ENCODE results near the gene GMIP.
"Not testable (repeated sequence)": the region's sequence is repeated elsewhere in the genome, so short reads cannot be mapped to it uniquely, and the experiment has no call there.

GMIP gene, protein sequence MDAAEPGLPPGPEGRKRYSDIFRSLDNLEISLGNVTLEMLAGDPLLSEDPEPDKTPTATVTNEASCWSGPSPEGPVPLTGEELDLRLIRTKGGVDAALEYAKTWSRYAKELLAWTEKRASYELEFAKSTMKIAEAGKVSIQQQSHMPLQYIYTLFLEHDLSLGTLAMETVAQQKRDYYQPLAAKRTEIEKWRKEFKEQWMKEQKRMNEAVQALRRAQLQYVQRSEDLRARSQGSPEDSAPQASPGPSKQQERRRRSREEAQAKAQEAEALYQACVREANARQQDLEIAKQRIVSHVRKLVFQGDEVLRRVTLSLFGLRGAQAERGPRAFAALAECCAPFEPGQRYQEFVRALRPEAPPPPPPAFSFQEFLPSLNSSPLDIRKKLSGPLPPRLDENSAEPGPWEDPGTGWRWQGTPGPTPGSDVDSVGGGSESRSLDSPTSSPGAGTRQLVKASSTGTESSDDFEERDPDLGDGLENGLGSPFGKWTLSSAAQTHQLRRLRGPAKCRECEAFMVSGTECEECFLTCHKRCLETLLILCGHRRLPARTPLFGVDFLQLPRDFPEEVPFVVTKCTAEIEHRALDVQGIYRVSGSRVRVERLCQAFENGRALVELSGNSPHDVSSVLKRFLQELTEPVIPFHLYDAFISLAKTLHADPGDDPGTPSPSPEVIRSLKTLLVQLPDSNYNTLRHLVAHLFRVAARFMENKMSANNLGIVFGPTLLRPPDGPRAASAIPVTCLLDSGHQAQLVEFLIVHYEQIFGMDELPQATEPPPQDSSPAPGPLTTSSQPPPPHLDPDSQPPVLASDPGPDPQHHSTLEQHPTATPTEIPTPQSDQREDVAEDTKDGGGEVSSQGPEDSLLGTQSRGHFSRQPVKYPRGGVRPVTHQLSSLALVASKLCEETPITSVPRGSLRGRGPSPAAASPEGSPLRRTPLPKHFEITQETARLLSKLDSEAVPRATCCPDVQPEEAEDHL

DNA sequence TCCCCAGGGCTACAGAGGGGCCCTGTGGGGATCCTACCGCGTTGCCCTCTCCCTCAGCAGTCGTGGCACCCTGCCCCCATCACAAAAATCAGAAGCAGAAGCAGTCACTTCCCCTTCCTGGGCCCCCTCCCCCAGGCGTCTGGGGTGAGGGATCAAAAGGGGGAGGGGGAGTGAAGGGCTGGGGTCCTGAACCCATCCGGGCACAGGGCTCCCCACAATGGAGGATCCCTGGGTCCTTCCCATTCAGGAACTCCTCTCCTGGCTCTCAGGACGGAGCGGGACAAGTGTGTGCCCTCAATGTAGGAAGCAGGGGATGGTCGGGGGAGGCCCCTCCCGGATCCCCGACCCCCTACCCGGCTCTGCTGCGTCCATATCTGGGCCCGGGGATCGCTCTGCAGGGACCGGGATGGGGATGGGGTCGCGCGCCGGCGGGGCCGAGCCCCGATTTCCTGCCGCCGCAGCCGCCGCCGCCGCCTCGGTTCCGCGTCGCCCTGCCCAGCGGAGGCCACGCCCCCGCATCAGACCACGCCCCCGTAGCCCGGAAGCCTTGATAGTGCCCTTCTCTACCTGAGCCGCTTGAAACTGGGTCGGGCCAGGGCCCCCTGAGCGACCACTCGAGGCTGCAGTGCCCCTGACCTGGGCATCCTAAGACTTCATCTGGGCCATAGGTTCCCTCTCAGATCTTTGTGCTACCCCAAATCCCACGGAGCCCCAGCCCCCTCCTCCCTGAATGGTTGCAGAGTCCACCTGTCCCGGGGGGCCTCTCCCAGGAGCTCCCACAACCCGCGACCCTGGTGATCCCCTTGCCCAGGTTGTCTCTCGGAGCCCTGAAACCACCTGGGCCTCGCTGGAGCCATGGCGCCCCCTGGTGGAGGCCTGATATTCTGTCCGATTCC, at the start of gene GMIP:
Gene GMIP (minus strand): TSS at position 500 of the 896 bp plus-strand sequence. CDS start 128 bp downstream, at position 372.
- DNase-seq, result peak; percentile 7

DNA sequence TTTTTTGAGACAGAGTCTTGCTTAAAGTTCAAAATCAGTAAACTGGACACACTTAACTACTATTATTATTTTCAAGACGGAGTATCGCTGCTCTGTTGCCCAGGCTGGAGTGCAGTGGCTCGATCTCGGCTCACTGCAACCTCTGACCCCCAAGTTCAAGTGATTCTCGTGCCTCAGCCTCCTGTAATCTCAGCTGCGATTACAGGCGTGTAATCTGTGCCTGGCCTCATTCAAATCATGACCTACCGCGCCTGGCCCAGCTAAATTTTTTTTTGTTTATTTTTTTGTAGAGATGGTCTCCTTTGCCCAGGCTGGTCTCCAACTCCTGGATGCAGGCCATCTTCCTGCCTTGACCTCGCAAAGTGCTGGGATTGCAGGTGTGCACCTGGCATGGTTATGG, 48.2 kb upstream of the GMIP start:
- no peak for DNase-seq

DNA sequence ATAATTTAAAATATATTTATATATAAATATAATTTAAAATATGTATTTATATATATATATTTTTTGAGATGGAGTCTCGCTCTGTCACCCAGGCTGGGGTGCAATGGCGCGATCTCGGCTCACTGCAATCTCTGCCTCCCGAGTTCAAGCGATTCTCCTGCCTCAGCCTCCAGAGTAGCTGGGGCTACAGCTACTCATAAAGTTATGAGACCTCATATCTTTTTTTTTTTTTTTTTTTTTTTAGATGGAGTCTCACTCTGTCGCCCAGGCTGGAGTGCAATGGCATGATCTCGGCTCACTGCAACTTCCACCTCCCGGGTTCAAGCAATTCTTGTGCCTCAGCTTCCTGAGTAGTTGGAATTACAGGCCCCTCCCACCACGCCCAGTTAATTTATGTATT, 45.6 kb upstream of the GMIP start:
- not testable (repeated sequence) for DNase-seq

DNA sequence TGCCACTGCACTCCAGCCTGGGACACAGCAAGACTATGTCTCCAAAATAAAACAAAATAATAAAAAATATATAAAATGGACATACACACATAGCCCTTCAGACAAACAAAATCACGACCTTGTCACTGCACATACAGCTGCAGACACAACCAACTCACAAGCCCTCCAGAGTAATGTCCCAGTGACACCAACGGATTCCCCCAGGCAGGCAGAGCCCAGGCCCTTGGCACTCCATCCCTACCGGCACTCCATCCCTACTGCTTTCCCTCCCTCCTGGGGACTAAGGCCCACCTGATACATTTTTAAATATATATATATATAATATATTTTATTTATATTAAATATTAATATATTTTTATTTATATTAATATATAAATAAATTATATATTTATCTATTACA, 43.6 kb upstream of the GMIP start:
- no peak for DNase-seq

DNA sequence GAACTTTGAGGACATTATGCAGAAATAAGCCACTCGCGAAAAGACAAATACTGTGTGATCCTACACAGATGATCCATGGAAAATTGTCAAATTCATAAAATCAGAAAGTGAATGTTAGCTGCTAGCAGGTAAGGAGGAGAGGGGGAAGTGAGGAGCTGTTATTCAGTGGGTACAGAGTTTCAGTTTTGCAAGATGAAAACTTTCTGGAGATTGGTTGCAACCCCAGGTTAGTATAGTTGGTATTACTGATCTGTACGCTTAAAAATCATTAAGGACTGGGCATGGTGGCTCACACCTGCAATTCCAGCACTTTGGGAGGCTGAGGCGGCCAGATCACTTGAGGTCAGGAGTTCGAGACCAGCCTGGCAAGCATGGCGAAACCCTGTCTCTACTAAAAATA, 43.1 kb upstream of the GMIP start:
- DNase-seq, result no peak

DNA sequence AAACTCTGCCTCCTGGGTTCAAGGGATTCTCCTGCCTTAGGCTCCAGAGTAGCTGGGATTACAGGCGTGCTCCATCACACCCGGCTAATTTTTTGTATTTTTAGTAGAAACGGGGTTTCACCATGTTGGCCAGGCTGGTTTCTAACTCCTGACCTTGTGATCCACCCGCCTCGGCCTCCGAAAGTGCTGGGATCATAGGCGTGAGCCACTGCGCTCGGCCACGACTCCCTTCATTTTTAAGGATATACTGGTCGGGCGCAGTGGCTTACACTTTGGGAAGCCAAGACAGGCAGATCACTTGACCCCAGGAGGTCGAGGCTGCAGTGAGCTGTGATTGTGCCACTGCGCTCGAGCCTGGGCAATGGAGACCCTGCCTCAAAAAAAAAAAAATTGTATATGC, 42.7 kb upstream of the GMIP start:
- not testable (repeated sequence) for DNase-seq

DNA sequence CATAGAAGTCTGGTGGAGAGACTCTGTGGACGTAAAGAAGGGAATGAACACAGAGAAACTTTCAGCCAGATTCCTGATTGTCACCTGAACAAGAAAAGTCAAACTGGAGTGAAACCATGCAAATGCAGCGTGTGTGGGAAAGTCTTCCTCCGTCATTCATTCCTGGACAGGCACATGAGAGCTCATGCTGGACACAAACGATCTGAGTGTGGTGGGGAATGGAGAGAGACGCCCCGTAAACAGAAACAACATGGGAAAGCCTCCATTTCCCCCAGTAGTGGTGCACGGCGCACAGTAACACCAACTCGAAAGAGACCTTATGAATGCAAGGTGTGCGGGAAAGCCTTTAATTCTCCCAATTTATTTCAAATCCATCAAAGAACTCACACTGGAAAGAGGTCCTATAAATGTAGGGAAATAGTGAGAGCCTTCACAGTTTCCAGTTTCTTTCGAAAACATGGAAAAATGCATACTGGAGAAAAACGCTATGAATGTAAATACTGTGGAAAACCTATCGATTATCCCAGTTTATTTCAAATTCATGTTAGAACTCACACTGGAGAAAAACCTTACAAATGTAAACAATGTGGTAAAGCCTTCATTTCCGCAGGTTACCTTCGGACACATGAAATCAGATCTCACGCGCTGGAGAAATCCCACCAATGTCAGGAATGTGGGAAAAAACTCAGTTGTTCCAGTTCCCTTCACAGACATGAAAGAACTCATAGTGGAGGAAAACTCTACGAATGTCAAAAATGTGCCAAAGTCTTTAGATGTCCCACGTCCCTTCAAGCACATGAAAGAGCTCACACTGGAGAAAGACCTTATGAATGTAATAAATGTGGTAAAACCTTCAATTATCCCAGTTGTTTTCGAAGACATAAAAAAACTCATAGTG, 36.0 kb upstream of the GMIP start:
- DNase-seq, result no peak

DNA sequence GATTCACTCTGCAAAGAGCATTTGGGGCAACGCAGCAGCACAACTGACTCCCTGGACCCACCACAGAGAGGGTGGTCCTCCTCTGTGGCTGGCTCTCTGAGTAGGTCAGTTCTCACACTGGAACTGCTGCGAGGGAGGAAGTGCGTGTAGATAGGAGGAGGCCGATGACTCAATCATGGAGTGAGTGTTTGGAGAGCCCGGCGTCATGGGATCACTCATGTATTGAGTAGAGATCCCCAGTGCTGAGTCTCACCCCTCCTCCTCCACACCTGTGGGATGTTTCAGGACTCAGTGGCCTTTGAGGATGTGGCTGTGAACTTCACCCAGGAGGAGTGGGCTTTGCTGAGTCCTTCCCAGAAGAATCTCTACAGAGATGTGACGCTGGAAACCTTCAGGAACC, 34.1 kb upstream of the GMIP start:
- DNase-seq, result no peak

DNA sequence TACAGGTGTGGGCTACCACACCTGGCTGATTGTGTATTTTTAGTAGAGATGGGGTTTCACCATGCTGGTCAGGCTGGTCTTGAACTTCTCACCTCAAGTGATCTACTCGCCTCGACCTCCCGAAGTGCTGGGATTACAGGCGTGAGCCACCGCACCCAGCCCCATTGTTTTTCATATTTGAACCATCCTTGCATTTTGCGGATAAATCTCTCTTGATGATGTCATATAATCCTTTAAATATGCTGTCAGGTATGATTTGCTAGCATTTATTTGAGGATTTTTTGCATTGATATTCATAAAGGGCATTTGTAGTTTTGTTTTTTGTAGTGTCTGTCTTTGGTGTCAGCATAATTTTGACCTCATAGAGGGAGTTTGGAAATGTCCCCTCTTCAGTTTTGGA, 30.9 kb upstream of the GMIP start:
- DNase-seq, result no peak

DNA sequence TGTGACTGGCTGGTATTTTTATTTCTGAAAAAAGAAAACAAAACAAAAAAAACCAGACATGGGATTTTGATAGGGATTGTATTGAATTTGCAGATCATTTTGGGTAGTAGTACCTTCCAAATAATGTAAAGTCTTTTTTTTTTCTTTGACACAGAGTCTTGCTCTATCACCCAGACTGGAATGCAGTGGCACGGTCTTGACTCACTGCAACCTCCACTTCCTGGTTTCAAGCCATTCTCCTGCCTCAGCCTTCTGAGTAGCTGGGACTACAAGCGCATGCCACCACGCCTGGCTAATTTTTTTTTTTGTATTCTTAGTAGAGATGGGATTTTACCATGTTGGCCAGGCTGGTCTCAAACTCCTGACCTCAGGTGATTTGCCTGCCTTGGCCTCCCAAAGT, 29.4 kb upstream of the GMIP start:
- no peak for DNase-seq

DNA sequence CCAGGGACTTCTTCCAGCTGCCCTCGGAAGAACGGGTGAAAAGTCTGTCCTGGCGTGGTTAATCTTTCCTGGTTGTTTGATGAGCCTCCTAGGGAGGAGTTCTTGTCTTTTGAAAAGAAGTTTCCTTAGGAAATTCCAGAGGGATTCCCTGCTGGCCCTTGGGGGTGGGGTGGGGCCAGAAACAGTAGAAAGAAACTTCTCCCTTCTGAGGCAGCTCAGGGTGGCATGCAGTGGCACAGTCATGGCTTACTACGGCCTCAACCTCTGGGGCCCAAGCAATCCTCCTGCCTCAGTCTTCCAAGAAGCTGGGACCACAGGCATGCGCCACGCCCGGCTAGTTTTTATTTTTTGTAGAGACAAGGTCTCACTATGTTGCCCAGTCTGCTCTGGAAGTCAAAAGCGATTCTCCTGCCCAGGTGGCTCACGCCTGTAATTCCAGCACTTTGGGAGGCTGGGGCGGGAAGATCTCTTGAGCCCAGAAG, 26.7 kb upstream of the GMIP start:
- no peak for DNase-seq

DNA sequence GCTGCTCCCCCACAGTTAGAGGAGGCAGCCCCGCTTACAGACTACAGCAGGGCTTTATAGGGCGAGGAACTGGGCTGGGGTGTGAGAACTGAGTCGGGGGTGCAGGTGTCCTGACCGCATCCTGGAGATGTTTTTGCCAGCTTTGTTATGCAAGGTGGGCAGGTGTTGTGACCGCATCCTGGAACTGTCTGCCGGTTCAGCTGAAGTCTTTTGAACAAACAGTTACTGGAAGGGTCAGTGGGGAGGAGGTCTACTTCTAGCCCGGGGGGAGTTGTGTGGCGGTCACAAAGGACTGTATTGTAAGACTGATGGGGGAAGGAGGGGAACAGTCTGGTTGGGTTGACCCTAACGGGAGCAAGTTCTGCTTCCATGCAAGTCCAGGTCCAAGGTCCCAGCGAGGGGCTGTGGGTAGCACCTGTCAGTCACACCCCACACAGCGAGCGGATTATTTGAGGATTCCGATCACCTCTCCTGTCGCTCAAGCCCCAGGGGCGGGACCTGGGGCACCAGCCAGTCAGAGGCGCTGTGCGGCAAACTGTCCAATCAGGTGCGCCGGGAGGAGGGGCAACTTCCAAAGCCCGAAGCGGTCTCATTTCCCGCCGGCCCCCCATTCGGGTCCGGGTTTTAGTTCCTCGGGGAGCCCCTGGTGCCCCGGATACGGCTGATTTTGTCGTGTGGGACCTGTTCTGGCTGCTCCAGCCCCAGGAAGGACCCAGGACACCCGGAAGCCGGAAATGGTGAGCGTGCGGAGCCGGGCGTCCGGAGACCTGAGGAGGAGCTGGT, 25.0 kb upstream of the GMIP start, which contains the start of gene ZNF101:
Gene ZNF101 (plus strand): TSS at position 610 of the 783 bp plus-strand sequence. CDS start 125 bp downstream, at position 735.
- DNase-seq, result peak; percentile 46

DNA sequence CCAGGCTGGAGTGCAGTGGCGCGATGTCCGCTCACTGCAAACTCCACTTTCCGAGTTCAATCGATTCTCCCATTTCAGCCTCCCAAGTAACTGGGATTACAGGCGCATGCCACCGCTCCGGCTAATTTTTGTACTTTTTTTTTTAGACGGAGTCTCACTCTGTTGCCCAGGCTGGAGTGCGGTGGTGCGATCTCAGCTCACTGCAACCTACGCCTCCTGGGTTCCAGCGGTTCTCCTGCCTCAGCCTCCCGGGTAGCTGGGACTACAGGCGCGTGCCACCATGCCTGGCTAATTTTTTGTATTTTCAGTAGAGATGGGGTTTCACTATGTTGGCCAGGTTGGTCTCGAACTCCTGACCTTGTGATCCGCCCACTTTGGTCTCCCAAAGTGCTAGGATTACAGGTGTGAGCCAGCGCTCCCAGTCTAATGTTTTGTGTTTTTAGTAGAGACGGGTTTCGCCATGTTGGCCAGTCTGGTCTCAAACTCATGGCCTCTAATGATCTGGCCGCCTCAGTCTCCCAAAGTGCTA, 22.0 kb upstream of the GMIP start:
- DNase-seq, result not testable (repeated sequence)

DNA sequence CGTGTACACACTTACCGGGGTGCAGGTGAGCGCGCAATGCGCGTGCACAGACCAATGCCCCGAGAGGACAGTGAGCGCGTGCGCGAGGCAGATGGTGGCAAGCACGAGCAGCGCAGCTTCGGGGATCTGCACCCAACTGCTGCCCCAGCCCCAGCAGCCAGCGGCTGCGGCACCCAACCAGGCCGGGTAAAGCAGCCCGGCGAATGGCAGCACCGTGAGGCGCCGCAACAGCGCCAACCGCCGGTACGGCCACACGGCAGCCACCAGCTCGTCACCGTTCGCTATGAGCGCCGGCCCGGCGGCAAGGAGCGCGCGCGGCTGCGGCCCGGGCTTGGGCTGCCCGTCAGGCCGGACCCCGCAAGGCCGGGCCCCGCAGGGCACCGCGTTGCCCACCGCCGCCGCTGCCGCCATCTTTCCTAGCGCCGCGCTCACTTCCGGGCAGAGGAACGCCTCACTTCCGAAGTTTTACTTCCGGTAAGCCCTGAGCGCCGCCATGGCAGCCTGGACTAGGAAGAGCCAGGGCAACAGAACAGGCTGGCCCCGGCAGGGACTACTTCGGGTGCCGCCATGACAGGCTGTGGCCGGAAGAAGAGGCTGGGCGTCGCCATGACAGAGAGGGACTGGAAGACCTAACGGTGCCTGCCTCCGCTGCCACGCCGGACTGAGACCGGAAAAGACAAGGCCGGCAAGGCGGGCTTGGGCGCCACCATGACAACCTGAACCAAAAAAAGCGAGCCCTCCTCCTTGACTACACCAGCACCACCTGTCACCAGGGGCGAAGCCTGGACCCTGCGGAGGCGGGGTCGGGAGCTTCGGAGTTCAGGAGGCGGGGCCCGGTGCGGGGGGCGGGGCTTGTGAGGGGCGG, 20.0 kb upstream of the GMIP start, which contains the start of gene ATP13A1:
Gene ATP13A1 (minus strand): TSS at position 421 of the 865 bp plus-strand sequence. CDS start 10 bp downstream, at position 411.
- peak; percentile 85 for DNase-seq

DNA sequence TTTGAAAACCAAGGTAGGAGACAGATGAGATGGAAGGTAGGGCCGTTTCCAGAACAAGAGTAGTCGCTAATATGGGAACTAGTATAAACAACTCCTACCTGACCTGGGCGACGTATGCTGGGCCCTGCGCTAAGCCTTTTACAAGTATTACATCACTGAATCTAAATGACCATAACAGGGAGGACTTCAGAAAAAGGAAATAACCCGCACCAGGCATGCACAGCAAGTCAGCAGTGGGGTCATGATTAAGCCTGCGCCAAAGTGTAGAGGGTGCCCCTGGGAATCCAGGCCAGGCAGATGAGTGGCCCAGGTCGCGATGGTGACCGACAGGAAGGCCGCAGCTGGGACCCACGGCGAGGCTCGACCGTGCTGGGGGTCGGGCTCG, 19.4 kb upstream of the GMIP start:
- no peak for DNase-seq

DNA sequence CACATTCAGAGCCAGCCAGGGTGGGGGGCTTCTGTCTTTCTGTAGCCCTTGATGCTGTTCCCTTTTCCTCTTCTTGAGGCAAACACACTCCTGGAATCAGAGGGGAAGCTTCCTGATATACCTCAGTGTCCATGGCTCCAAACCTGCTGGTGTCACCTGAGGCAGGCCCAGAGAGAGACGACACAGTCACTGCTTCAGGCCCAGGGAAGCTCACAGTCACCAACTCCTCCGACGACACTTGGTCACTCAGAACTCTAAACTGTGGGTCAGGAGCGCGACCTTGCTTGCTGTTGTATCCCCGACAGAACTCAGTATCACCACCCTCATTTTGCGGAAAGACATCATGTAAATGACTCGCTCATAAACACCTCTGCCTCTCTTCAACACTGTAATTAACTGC, 18.9 kb upstream of the GMIP start:
- no peak for DNase-seq

DNA sequence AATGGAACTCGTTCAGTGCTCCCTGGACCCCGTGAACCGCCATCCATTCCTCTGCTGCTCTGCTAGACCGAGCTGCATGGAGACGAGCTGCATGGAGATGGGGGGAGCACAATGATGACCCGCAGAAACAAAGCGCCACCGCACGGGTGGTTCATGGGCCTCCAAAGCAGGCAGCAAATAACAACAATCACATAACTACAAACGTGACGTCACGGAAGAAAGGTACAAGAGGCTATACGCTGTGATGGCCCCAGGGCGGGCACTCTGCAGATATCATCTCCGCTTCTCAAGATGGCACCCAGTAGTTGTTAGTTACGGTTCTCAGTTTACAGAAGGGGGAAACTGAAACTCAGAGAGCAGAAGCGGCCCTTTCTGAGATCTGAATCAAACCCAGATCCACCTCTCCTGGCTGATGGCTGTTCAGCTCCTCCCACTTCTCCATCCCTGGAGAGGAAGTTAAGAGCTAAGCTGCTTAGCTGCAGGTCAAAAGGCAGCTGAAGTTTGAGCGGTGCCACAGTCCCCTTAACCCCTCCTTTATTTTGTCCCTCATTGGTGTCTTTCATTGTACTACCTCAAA, 18.3 kb upstream of the GMIP start:
- DNase-seq, result peak; percentile 63

DNA sequence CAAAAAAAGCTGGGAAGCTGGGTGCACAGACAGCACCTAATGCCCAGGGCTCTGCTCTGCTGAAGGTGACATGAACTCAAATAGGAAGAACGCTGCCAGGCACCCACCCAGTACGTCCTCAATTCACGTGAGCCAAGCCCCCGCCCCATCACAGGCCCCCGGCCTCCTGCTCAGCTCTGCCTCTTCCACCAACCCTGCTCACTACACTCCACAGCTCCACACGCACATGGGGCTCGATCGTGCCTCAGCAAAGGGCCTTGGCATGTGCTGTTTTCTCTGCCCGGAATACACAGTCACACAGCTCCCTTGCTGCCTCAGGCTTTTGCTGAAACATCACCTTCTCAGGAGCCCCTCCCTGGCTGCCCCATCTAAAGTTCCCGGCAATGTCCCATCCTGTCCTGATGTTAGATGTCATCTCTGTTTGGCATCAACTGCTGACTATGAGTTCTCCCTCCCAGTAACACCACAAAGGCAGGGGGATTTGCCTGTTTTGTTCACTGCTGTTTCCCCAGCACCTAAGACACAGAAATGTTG, 17.8 kb upstream of the GMIP start:
- no peak for DNase-seq
